GM23338 (cell line): ENCODE data around the gene RALBP1. TPM values are rescaled to one million over a fixed set of nuclear protein-coding genes. Genes with fewer than 3 reads are reported as not detected.

Source experiments
- ATAC-seq: fragments of 200-7000 bp; cut with Tn5 transposase; 3 replicates; pipeline ENCODE4 v1.9.1; 2020
- DNase-seq: peaks from one replicate; pipeline ENCODE4 v3.0.0-alpha.2; 2015; ENCODE audit warnings: low spot score
- H2AFZ ChIP-seq: fragments of 200-600 bp; sonication (generic); 2 replicates; pipeline ENCODE4 v1.8.0; 2016; ENCODE audit warnings: antibody characterized with exemption, mild to moderate bottlenecking, moderate library complexity
- H3F3A ChIP-seq: fragments of 200-600 bp; sonication (generic); replicated peaks from 2 replicates; pipeline ENCODE4 v1.8.0; 2017; ENCODE audit warnings: antibody characterized with exemption, mixed run types, low read depth
- H3K27ac ChIP-seq: fragments of 200-600 bp; sonication (generic); 2 replicates; pipeline ENCODE4 v1.6.1; 2016; ENCODE audit warnings: low read depth
- H3K27me3 ChIP-seq: fragments of 200-600 bp; sonication (generic); 2 replicates; pipeline ENCODE4 v1.8.0; 2016; ENCODE audit warnings: mild to moderate bottlenecking, mixed run types, moderate library complexity; ENCODE audit not compliant: insufficient read depth
- H3K36me3 ChIP-seq: fragments of 200-600 bp; sonication (generic); 2 replicates; pipeline ENCODE4 v1.8.0; 2016; ENCODE audit warnings: mild to moderate bottlenecking; ENCODE audit not compliant: insufficient read depth
- H3K4me1 ChIP-seq: fragments of 200-600 bp; sonication (generic); 2 replicates; pipeline ENCODE4 v1.8.0; 2016; ENCODE audit warnings: mild to moderate bottlenecking, moderate library complexity; ENCODE audit not compliant: insufficient read depth
- H3K4me2 ChIP-seq: fragments of 200-600 bp; sonication (generic); 2 replicates; pipeline ENCODE4 v1.7.1; 2017; ENCODE audit warnings: mixed run types
- H3K4me3 ChIP-seq: fragments of 200-600 bp; sonication (generic); 2 replicates; pipeline ENCODE4 v1.6.1; 2016; ENCODE audit warnings: mixed run types
- H3K79me2 ChIP-seq: fragments of 200-600 bp; sonication (generic); replicated peaks from 2 replicates; pipeline ENCODE4 v1.8.0; 2017; ENCODE audit warnings: mild to moderate bottlenecking; ENCODE audit not compliant: insufficient read depth
- H3K9me2 ChIP-seq: fragments of 200-600 bp; sonication (generic); 2 replicates; pipeline ENCODE4 v1.8.0; 2017; ENCODE audit not compliant: insufficient read depth
- H4K20me1 ChIP-seq: fragments of 200-600 bp; sonication (generic); replicated peaks from 2 replicates; pipeline ENCODE4 v1.8.0; 2017; ENCODE audit warnings: mild to moderate bottlenecking; ENCODE audit not compliant: insufficient read depth
- H3K27ac Mint-ChIP-seq: 2 replicates; pipeline ENCODE4 v1.8.0; 2020; ENCODE audit warnings: inconsistent platforms, mild to moderate bottlenecking, moderate library complexity, mixed read lengths
- H3K27me3 Mint-ChIP-seq: 3 replicates; pipeline ENCODE4 v1.8.0; 2022; ENCODE audit warnings: low read depth, mild to moderate bottlenecking, moderate library complexity, mixed read lengths, inconsistent platforms; ENCODE audit not compliant: insufficient read depth, poor library complexity
- H3K36me3 Mint-ChIP-seq: 3 replicates; pipeline ENCODE4 v1.8.0; 2021; ENCODE audit warnings: low read depth, mild to moderate bottlenecking, inconsistent platforms, moderate library complexity, mixed read lengths
- H3K4me1 Mint-ChIP-seq: 3 replicates; pipeline ENCODE4 v1.8.0; 2020; ENCODE audit warnings: mild to moderate bottlenecking, inconsistent platforms, mixed read lengths
- H3K4me3 Mint-ChIP-seq: 3 replicates; pipeline ENCODE4 v1.8.0; 2021; ENCODE audit warnings: moderate library complexity, mild to moderate bottlenecking, inconsistent platforms, mixed read lengths
- H3K9me3 Mint-ChIP-seq: 3 replicates; pipeline ENCODE4 v1.8.0; 2020; ENCODE audit warnings: moderate library complexity, mild to moderate bottlenecking, inconsistent platforms, mixed read lengths
- CREB1 ChIP-seq: fragments of 250-450 bp; sonication (Bioruptor Pico); IDR thresholded peaks from 2 replicates; pipeline ENCODE4 v1.5.0; 2020; ENCODE audit warnings: low read depth, mild to moderate bottlenecking, moderate library complexity
- CTCF ChIP-seq, 2 experiments: fragments of 200-600 bp in 1 of 2; sonication (generic) in 1 of 2; conservative IDR thresholded peaks; 2 replicates each; pipeline versions ENCODE4 v1.5.1 to v1.6.1; 2016 to 2017; ENCODE audit warnings: antibody characterized with exemption in 2 of 2, low read depth in 2 of 2, mild to moderate bottlenecking in 2 of 2, moderate library complexity in 1 of 2
- ETS1 ChIP-seq: IDR thresholded peaks from 2 replicates; pipeline ENCODE4 v1.6.1; 2016; ENCODE audit warnings: antibody characterized with exemption
- EZH2 ChIP-seq: fragments of 200-600 bp; sonication (generic); IDR thresholded peaks from one replicate; pipeline ENCODE4 v1.8.0; 2017; ENCODE audit warnings: antibody characterized with exemption, mild to moderate bottlenecking, low read depth; ENCODE audit not compliant: unreplicated experiment
- POLR2AphosphoS5 ChIP-seq: IDR thresholded peaks from 2 replicates; pipeline ENCODE4 v1.6.1; 2016; ENCODE audit warnings: antibody characterized with exemption, low read depth
- REST ChIP-seq: IDR thresholded peaks from one replicate; pipeline ENCODE4 v1.6.1; 2018; ENCODE audit warnings: antibody characterized with exemption; ENCODE audit not compliant: unreplicated experiment
- STAT1 ChIP-seq: IDR thresholded peaks from one replicate; pipeline ENCODE4 v1.6.1; 2016; ENCODE audit warnings: antibody characterized with exemption; ENCODE audit not compliant: unreplicated experiment
- ZNF114 ChIP-seq: fragments of 250-450 bp; sonication (Bioruptor Pico); IDR thresholded peaks from 2 replicates; pipeline ENCODE4 v1.5.0; 2020; ENCODE audit warnings: mild to moderate bottlenecking, moderate library complexity
- ZNF331 ChIP-seq: fragments of 250-450 bp; sonication (Bioruptor Pico); IDR thresholded peaks from 2 replicates; pipeline ENCODE4 v1.5.0; 2020; ENCODE audit warnings: low read depth, mild to moderate bottlenecking, moderate library complexity
- polyA plus RNA-seq: library from polyadenylated mRNA; unstranded; fragments of >200 nt; fragmentation: Nextera tagmentation; extraction: Ambion mirVana; gene quantifications from 2 replicates; pipeline ENCODE4 v1.2.1, GENCODE V29; 2016
- total RNA-seq: library from RNA; depleted of rRNA; stranded (reverse); fragments of >200 nt; shearing (Covaris generic); gene quantifications from 2 replicates; pipeline ENCODE4 v1.2.3, GENCODE V29; 2014

Gene RALBP1
- total and polyA plus RNA-seq, 2 experiments from 2014 or later: 80.9 to 103 TPM

- H3K36me3 Mint-ChIP-seq: peaks cover 95% of the 10 kb centered on the region
- Histone ChIP-seq H3F3A (no peaks in the 10 kb centered on the region), H3K27me3 (no peaks in the 10 kb centered on the region), H3K4me1 (no peaks in the 10 kb centered on the region), H3K27ac (no peak overlapping the region), H3K4me3 (no peak overlapping the region), H3K9me2 (no peaks in the 10 kb centered on the region), H3K79me2 (no peaks in the 10 kb centered on the region), H3K36me3 (peaks cover 40% of the 10 kb centered on the region), H3K4me2 (no peak overlapping the region), H4K20me1 (no peaks in the 10 kb centered on the region), H2AFZ (no peak overlapping the region)
- peaks cover 10% of the 10 kb centered on the region; the same call in 2 of the 3 replicates for H3K4me1 Mint-ChIP-seq
- H3K27me3 Mint-ChIP-seq: peaks cover 2% of the 10 kb centered on the region
- no peak overlapping the region for H3K4me3 Mint-ChIP-seq
- DNase-seq: no peak
- no peak overlapping the region for H3K27ac Mint-ChIP-seq
- no peak for ATAC-seq
- peaks cover 18% of the 10 kb centered on the region for H3K9me3 Mint-ChIP-seq
- TF ChIP-seq REST: no peak
- no peak for TF ChIP-seq STAT1
- TF ChIP-seq ZNF114 (CRISPR knock-in tag): no peak
- no peak for TF ChIP-seq ETS1
- no peak for TF ChIP-seq EZH2
- no peak for TF ChIP-seq ZNF331 (CRISPR knock-in tag)
- no peak for TF ChIP-seq CTCF (conservative IDR thresholded peaks at IDR 0.05; ENCODE audit: low read depth in 2 of 2)
- TF ChIP-seq POLR2AphosphoS5: no peak
- no peak for TF ChIP-seq CREB1 (CRISPR knock-in tag)
Measured at GRCh38 chr18:9552616-9553015, 77.3 kb downstream of the RALBP1 start.
